Osteoblast (primary cell): ENCODE results near the gene BCL11A. TPM values are rescaled to one million over a fixed set of nuclear protein-coding genes. Genes with fewer than 3 reads are reported as not detected.
A peak's percentile ranks its signal among the peaks of the same experiment; 100 is the strongest.

ENCODE experiments used
- DNase-seq: peaks from one replicate; pipeline ENCODE4 v3.0.0; 2011; ENCODE audit warnings: low spot score, mixed read lengths; ENCODE audit not compliant: insufficient read length; ENCODE audit errors: missing footprints
- H2AFZ ChIP-seq: 2 replicates; pipeline ENCODE4 v1.6.0; 2011; ENCODE audit warnings: mild to moderate bottlenecking, low read length
- H3K27ac ChIP-seq: 2 replicates; pipeline ENCODE4 v1.5.1; 2011; ENCODE audit warnings: mild to moderate bottlenecking, low read depth, low read length, moderate library complexity
- H3K27me3 ChIP-seq: 2 replicates; pipeline ENCODE4 v1.6.0; 2012; ENCODE audit warnings: mild to moderate bottlenecking, control low read depth, inconsistent platforms, low read length, moderate library complexity; ENCODE audit not compliant: insufficient read depth
- H3K36me3 ChIP-seq: 2 replicates; pipeline ENCODE4 v1.5.1; 2011; ENCODE audit warnings: mild to moderate bottlenecking, low read length, control low read depth, moderate library complexity; ENCODE audit not compliant: insufficient read depth
- H3K4me1 ChIP-seq: 2 replicates; pipeline ENCODE4 v1.5.1; 2011; ENCODE audit warnings: mild to moderate bottlenecking, low read length, control low read depth, moderate library complexity; ENCODE audit not compliant: insufficient read depth
- H3K4me2 ChIP-seq: 2 replicates; pipeline ENCODE4 v1.6.0; 2011; ENCODE audit warnings: mild to moderate bottlenecking, low read length; ENCODE audit not compliant: insufficient read depth
- H3K4me3 ChIP-seq: fragments of 200-600 bp; sonication (generic); 3 replicates; pipeline ENCODE4 v1.5.1; 2012; ENCODE audit warnings: mild to moderate bottlenecking, low read length, inconsistent platforms; ENCODE audit not compliant: insufficient read depth
- H3K79me2 ChIP-seq: 2 replicates; pipeline ENCODE4 v1.6.0; 2012; ENCODE audit warnings: mild to moderate bottlenecking, low read length, control low read depth, inconsistent platforms; ENCODE audit not compliant: insufficient read depth
- H3K9me3 ChIP-seq: 2 replicates; pipeline ENCODE4 v1.5.1; 2011; ENCODE audit warnings: low read depth, low read length, control low read depth
- H4K20me1 ChIP-seq: 2 replicates; pipeline ENCODE4 v1.6.0; 2012; ENCODE audit warnings: mild to moderate bottlenecking, low read length, control low read depth; ENCODE audit not compliant: insufficient read depth
- total RNA-seq: library from RNA; depleted of rRNA; stranded (reverse); fragments of >200 nt; gene quantifications from 2 replicates; pipeline ENCODE4 v1.2.3, GENCODE V29; 2012
- TF ChIP-seq, protein P1 (sequence below): IDR thresholded peaks from 2 replicates; pipeline ENCODE4 v1.5.1; 2011; ENCODE audit warnings: mild to moderate bottlenecking, low read depth, low read length, moderate library complexity; ENCODE audit errors: extremely low read depth

BCL11A gene
- total RNA-seq, 1 donor, result 1.4 TPM

DNA sequence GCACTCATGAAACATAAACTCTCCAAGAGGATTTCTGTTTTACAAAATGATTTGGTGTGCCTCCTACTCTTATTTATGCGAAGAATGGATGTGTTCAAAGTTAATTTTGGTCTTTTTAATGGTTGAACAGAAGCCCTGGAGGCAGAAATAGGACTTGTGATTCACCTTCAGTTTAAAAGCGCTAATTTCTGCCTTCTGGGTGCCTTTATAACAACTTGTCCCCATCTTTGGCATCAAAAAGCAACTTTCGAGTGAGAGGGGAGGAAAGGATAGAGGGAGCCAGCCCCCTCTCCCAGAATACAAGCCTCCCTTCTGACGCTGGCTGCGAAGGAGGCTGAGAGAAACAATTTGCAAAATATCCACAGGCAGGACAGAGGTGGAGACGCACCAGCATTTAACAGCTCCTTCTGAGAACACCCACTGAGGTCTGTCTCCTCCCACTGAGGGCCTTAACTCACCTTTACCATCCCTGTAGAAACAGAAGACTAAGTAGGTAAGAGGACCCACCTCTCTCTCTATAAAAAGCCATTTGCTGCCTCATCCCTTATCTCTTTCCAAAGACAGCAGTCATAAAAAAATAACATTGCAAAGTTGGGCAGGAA, 24.3 kb upstream of the BCL11A start:
- Histone ChIP-seq H3K27ac (no peak overlapping the region), H3K4me1 (peaks cover 4% of the 10 kb centered on the region), H4K20me1 (no peaks in the 10 kb centered on the region), H3K27me3 (peaks cover 11% of the 10 kb centered on the region), H3K9me3 (no peaks in the 10 kb centered on the region), H3K4me3 (no peak overlapping the region), H3K79me2 (no peaks in the 10 kb centered on the region), H3K36me3 (no peaks in the 10 kb centered on the region), H3K4me2 (no peak overlapping the region), H2AFZ (no peak overlapping the region)
- DNase-seq, result no peak
- TF ChIP-seq, protein P1, sequence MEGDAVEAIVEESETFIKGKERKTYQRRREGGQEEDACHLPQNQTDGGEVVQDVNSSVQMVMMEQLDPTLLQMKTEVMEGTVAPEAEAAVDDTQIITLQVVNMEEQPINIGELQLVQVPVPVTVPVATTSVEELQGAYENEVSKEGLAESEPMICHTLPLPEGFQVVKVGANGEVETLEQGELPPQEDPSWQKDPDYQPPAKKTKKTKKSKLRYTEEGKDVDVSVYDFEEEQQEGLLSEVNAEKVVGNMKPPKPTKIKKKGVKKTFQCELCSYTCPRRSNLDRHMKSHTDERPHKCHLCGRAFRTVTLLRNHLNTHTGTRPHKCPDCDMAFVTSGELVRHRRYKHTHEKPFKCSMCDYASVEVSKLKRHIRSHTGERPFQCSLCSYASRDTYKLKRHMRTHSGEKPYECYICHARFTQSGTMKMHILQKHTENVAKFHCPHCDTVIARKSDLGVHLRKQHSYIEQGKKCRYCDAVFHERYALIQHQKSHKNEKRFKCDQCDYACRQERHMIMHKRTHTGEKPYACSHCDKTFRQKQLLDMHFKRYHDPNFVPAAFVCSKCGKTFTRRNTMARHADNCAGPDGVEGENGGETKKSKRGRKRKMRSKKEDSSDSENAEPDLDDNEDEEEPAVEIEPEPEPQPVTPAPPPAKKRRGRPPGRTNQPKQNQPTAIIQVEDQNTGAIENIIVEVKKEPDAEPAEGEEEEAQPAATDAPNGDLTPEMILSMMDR, result no peak

DNA sequence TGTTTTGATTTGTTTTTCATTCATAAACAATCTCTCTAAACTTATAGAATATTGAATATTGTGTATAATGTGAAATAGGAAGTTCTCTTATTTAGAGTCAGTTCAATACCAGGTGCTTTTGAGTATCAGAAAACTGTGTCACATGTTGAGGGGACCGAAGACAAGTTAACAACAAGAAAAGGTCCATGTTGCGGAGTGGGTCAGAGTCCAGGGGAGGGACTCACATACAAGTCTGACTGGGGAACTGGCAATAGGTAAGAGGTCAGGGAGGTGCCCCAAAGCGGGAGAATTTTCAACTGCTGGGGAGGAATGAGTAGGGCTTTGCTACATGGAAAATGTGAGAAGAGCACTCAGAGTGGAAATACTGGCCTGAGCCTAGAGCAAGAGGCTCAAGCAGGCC, 19.8 kb upstream of the BCL11A start:
- Histone ChIP-seq H2AFZ (no peak overlapping the region), H3K27me3 (peaks cover 20% of the 10 kb centered on the region), H3K9me3 (no peaks in the 10 kb centered on the region), H4K20me1 (no peaks in the 10 kb centered on the region), H3K36me3 (no peaks in the 10 kb centered on the region), H3K4me3 (no peak overlapping the region), H3K4me1 (no peaks in the 10 kb centered on the region), H3K4me2 (no peak overlapping the region), H3K79me2 (no peaks in the 10 kb centered on the region), H3K27ac (no peak overlapping the region)
- no peak for DNase-seq
- TF ChIP-seq, protein P1, result no peak

DNA sequence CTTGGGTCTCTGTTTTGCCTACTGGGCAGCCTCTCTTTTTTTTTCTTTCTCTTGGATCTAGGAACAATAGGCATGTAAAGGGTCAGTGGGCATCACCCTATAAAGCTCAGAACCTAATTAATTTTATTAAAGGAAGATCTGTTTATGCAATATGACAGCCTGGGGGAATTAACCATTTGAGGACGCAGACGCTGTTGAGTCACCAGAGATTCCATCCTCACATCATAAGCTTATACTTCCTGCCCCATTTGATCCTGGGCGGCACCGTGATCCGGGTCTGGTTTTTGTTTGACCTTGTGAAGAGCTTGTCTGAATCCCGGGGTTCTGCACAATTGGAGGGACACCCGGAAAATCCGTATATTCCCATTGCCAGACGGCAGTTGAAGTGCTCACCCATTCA, 16.8 kb upstream of the BCL11A start:
- TF ChIP-seq, protein P1, result no peak
- no peak overlapping the region for H3K4me3 ChIP-seq
- H3K79me2 ChIP-seq, result no peaks in the 10 kb centered on the region
- no peak overlapping the region for H2AFZ ChIP-seq
- H3K9me3 ChIP-seq, result no peaks in the 10 kb centered on the region
- no peak overlapping the region for H3K27ac ChIP-seq
- H3K4me2 ChIP-seq, result no peak overlapping the region
- DNase-seq, result no peak
- H4K20me1 ChIP-seq, result no peaks in the 10 kb centered on the region
- H3K4me1 ChIP-seq, result no peaks in the 10 kb centered on the region
- H3K36me3 ChIP-seq, result no peaks in the 10 kb centered on the region
- peaks cover 30% of the 10 kb centered on the region for H3K27me3 ChIP-seq

DNA sequence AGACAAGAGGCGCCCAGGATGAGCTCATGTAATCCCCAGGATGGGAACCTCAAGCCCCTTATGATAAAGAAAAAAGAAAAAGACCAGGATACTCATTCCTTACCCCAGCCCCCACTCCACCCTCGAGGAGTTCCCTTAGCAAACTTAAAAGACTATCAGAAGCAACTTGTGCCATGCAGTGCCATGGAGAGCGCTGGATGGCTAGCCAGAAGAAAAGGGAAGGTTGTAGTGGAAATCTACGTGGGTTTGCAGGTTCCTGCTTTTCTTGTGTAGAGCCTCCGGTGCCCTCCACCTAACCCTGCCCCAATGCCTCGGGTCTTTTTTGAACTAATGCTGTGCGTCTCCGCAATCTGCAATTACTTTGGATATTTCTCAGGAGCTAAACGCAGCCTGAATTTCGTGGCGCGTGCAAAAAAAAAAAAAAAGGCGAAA, 16.2 kb upstream of the BCL11A start:
- Histone ChIP-seq H2AFZ (peak overlapping the region; percentile 22), H3K4me3 (peak overlapping the region; percentile 55), H3K79me2 (no peaks in the 10 kb centered on the region), H3K9me3 (no peaks in the 10 kb centered on the region), H3K36me3 (no peaks in the 10 kb centered on the region), H3K4me2 (peak overlapping the region; percentile 78), H4K20me1 (no peaks in the 10 kb centered on the region), H3K27me3 (peaks cover 30% of the 10 kb centered on the region), H3K27ac (no peak overlapping the region), H3K4me1 (no peaks in the 10 kb centered on the region)
- DNase-seq, result no peak
- TF ChIP-seq, protein P1, result no peak
